Measurements from ENCODE around the gene ITPRID1. TPM values are rescaled to one million over a fixed set of nuclear protein-coding genes. Genes with fewer than 3 reads are reported as not detected.

Gene ITPRID1
- total RNA-seq, 1 experiment from 2014 or later, result not detected

GRCh38 chr7:31569528-31569927, 55.6 kb downstream of the ITPRID1 start (continued):
- TF ChIP-seq REST (IDR thresholded peaks at IDR 0.05; ENCODE audit: low read depth) (no peak), EGR1 (IDR thresholded peaks at IDR 0.05; ENCODE audit: low read depth) (no peak), ZNF274 (IDR thresholded peaks at IDR 0.05; ENCODE audit: low read depth, low read length) (no peak), CEBPB (IDR thresholded peaks at IDR 0.05; ENCODE audit: low read depth) (no peak), RAD21 (IDR thresholded peaks at IDR 0.05; ENCODE audit: low read depth) (no peak), YY1 (IDR thresholded peaks at IDR 0.05; ENCODE audit: extremely low read depth, insufficient replicate concordance, low read depth, low read length) (no peak), ZBTB33 (IDR thresholded peaks at IDR 0.05; ENCODE audit: extremely low read depth, insufficient replicate concordance, low read length) (no peak), MAX (IDR thresholded peaks at IDR 0.05) (no peak), SRF (IDR thresholded peaks at IDR 0.05; ENCODE audit: low read depth) (no peak)

GRCh38 chr7:31583526-31583925, 69.6 kb downstream of the ITPRID1 start:
- ChIA-PET POLR2A (no interaction called here), RAD21 (ENCODE audit: low non-redundant PET in 1 of 2, low total read pairs in 2 of 2, uncharacterized antibody in 2 of 2, unreplicated experiment in 2 of 2) (no interaction called here), CTCF (no interaction called here)
- Histone ChIP-seq H3K27ac (ENCODE audit: low read depth, low read length) (no peak overlapping the region), H3K9ac (ENCODE audit: low read length) (no peak overlapping the region), H3K4me3 (replicated peaks in 1 of 2; ENCODE audit: low read depth in 1 of 2, low read length in 2 of 2) (no peak overlapping the region), H2AFZ (ENCODE audit: low read depth, low read length, poor library complexity, severe bottlenecking) (no peak overlapping the region), H3K4me1 (ENCODE audit: control insufficient read depth in 1 of 2, insufficient read depth in 2 of 2, low read length in 2 of 2) (no peaks in the 10 kb centered on the region), H3K9me3 (ENCODE audit: control insufficient read depth in 1 of 2, insufficient read depth in 1 of 2, low read depth in 1 of 2, low read length in 2 of 2) (no peaks in the 10 kb centered on the region), H3K79me2 (ENCODE audit: insufficient read depth, low read length) (no peaks in the 10 kb centered on the region), H3K27me3 (ENCODE audit: insufficient read depth, low read length) (peaks cover 12% of the 10 kb centered on the region), H3K4me2 (ENCODE audit: low read length) (no peak overlapping the region), H4K20me1 (ENCODE audit: insufficient read depth) (no peaks in the 10 kb centered on the region), H3K9me2 (ENCODE audit: insufficient read depth) (no peaks in the 10 kb centered on the region), H3K36me3 (ENCODE audit: control insufficient read depth in 1 of 2, insufficient read depth in 2 of 2, low read length in 2 of 2) (no peaks in the 10 kb centered on the region)
- ATAC-seq (no peak), DNase-seq (ENCODE audit: low read depth, low spot score) (no peak)
- intact Hi-C loops (cut with micrococcal nuclease), result no loop called here
- BruUV-seq (replicated peaks), result no TSS peak
- TF ChIP-seq JUND (IDR thresholded peaks at IDR 0.05) (no peak), REST (IDR thresholded peaks at IDR 0.05; ENCODE audit: low read depth) (no peak), CTCF (IDR thresholded peaks at IDR 0.05 in 2 of 3, conservative IDR thresholded peaks at IDR 0.05 in 1 of 3; ENCODE audit: borderline replicate concordance in 1 of 3, insufficient read depth in 1 of 3, low read depth in 2 of 3, low read length in 2 of 3) (no peak), SP1 (IDR thresholded peaks at IDR 0.05; ENCODE audit: low read depth) (no peak), EGR1 (IDR thresholded peaks at IDR 0.05; ENCODE audit: low read depth) (no peak), EZH2 (IDR thresholded peaks at IDR 0.05) (no peak)

Data from HCT116 (cell line).